HL-60/S4 treated with phorbol 12-myristate 13-acetate at 8.2 ng/mL for 4 days and 3 days (cell line): ENCODE data around the gene CAMTA1.

Source experiments
- in situ Hi-C: fragments of 300-500 bp; cut with MboI; formaldehyde crosslinking; loops from 2 replicates; pipeline ENCODE4 v1.15.0; 2022; ENCODE audit warnings: low sequenced_read_pairs

Gene CAMTA1

DNA sequence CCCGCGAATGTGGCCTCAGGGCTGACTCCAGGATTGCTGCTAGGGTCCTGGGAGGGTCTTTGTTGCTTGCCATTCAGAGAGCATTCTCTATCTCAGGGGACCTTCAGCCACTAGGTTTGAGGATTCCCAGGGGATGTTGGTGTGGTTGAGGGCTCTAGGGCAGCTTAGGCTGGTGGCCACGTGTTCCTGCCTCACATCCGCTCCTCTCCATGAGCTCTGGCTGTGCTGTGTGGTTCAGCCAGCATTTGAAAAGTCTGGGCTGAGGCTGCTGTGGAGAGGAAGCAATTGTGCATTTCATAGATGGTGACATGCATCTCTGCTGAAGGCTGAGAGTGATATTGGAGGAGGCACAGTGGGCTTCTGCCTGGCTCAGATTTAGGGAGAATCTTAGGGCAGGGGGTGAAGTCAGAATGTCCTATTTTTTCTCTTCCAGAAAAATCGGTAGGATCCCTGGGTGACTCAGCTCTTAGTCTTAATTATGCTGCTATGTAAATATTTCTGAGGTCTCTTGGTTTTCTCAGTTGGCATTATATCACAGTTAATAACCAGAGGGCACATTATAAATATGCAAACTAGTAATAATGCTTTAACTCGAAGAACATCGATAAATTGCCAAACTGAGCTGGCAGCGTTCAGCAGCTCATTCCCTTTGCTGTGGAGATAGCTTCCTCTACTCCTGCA, 182.3 kb downstream of the CAMTA1 start:
- in situ Hi-C loops = no loop called here

DNA sequence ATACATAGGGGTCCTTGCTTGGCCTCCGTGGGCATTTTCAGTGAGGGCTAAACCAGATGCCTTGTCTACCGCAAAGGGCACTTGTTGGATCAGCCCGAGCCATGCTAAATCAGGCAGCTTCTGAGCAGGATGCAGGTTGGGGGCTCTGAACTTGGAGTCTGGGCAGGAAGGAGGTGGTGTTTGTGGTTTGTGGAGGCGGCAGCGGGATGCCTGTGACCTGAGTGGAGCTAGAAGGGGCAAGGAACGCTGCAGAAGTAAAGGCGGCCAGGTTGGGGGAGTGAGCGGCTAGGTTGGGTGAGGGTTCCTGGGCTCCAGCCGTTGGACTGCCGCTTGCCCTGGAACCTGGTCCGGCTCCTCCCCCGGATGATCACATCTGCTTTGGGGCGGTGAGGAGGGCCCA, 183.9 kb downstream of the CAMTA1 start:
- in situ Hi-C loops = no loop called here

DNA sequence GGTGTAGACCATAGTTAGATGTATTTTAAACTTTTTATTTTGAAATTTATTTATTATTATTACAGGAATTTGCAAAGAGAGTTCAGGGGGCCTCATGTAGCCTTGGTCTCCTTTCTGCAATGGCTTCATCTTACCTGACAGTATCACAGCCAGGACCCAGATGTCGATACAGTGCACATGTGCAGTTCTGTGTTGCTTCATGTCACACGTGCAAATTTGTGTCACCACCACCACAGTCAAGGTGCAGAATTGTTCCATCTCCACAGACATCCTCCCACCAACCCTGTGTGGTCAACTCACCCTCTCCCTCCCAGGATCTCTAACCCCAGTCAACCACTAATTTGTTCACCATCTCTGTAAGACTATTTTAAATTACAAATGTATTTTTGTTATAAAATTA, 184.5 kb downstream of the CAMTA1 start:
- in situ Hi-C loops = no loop called here

DNA sequence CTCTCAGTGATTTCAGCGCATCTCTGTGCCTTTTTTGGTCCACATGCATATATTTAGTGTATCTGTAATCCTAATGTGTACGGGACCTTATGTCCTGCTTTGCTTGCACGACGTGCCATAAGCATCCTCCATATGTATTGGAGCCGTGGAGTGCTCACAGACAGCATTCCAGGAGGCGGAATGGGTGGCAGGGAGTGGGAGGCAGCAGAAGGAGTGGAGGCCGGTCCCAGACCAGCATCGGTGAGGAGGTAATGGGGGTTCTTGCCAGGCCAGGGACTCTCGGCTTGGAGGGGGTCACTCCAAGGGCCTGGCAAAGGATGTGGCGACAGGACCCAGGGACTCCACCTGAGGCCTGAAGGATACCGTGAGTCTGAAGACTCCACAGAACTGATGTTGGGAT, 185.0 kb downstream of the CAMTA1 start:
- in situ Hi-C loops = no loop called here

DNA sequence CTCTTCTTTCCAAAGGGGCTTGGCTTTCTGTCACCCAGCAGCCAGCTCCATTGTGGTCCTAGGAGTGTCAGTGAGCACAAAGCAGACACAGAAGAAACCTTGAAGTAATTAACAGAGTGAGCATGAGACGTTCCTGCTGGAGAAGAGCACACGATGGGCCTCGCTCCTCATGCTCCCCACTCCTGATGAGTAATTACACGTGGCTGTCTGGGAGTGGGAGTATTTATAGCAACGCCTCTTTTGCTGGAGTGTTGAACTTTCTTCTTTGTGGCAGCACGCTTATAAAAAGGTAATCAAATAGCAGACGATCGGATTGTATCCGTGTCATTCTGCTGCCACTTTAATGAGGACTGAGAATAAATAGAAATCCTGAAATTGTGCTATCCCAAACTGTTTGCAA, 185.8 kb downstream of the CAMTA1 start:
- in situ Hi-C loops = no loop called here

DNA sequence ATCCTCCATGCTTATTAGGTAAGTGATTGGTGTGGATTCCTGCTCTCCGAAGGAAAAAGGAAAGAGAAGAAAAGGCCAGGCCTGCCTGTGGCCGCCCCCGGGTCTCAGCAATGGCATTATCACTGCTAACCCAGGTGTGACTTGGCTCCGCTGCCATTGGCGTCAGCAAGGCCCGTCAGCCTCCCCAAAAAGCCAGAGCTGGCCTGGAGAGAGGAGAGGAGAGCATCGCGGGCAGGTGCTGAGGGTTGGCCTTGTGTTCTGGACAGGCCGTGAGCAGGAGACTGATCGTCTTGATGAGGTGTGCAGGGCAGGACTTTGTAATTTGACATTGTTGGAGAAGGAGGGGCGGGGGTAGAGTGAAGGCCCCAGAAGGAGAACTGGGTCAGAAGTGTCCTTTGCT, 186.4 kb downstream of the CAMTA1 start:
- in situ Hi-C loops = no loop called here

DNA sequence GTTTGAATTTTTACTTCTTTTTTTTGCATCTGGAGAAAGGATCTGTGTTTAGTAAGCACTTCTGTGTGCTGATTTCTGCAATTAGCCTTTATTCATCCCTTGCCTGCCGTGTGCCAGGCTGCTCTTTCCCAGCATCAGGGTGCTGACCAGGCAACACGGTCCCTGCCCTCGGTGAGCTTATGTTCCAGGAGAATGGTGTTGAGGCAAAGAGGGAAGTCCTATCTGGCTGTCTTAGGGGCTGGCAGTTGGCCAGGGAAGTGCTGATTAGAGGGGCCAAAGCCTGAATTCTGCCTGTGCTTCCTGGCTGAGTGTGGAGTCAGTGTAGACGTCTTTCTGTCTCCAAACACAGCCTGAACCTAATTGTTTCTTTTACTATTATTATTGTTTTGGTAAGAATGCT, 187.1 kb downstream of the CAMTA1 start:
- in situ Hi-C loops = no loop called here

DNA sequence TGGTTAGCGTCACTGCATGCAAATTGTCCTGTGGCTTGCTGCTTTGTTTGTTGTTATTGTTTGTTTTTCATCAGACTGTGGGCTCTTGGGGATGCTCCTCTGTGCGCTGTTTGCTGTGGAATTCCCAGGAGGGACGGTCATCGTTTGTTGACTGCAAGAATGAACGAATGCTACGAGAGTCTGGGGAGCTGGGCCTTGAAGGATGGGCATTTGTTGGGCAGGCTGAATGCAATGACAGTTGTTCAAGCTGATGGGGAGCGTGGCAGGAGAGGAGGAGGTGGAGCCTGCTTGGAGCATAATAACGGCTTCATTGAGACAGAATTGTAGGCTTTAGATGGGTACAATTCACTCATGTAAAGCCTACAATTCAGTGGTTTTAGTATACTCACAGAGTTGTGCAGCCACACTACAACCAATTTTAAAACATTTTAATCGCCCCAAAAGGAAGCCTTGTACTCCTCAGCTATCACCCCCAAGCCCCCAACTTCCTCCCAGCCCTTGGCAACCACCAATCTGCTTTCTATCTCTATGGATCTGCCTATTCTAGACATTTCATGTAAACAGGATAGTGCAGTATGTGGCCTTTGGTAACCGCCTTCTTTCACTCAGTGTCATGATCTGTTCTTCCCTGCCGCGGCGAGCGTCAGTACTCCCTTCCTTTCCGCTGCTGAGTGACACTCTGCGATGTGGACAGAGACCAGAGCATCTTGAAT, 190.2 kb downstream of the CAMTA1 start:
- in situ Hi-C loops = no loop called here

DNA sequence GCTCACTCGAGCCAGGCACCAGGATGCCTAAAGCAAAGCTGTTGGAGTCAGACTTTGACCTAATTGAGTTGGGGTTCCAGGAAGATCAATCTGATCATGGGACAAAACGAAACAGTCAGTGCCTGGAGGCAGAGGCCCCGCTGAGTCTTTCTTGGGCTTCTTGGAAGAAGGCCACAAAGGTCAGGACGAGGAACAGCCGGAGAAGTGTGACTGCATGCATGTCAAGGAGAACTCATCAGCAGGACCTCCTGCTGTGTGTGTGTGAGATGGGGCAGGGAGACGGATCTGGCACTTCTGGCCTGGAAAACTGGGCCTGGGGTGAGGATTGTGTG, 190.8 kb downstream of the CAMTA1 start:
- in situ Hi-C loops = no loop called here

DNA sequence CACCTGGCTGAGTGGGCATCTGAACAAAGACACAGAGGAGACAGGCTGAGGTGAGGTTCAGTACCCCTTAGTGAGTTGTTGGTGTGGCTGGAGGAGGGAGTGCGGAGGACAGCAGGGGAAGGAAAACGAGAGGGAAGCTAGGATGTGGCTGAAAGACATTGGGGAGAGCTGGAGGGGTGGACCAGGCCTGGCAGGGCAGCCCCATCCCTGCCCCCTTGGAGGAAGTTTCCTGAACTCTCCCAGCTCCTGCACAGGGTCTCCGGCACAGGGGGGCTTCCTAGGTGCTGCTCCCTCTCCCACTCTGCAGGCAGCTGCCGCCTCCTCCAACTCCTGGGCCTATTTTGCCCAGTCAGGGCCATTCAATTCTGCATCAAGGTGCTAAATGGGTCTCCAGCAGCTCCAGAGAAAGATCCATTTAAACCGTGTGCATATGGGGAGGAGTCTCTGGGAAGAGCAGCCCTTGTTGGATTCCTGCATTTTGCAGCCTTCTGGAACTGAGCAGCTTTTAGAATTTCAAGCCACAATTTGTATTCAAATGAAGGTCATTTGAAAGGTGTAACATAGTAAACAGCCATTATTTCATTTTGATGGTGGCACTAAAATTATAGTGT, 193.9 kb downstream of the CAMTA1 start:
- in situ Hi-C loops = no loop called here

DNA sequence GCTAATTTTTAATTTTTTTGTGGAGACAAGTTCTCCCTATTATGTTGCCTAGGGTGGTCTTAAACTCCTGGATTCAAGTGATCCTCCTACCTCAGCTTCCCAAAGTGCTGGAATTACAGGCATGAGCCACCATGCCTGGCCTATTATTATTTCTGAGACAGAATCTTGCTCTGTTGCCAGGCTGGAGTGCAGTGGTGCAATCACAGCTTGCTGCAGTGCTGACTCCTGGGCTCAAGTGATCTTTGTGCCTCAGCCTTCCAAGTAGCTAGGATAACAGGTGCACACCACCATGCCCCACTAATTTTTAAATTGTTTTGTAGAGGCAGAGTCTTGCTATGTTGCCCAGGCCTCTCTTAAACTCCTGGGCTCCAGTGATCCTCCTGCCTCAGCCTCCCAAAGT, 196.3 kb downstream of the CAMTA1 start:
- in situ Hi-C loops = no loop called here

DNA sequence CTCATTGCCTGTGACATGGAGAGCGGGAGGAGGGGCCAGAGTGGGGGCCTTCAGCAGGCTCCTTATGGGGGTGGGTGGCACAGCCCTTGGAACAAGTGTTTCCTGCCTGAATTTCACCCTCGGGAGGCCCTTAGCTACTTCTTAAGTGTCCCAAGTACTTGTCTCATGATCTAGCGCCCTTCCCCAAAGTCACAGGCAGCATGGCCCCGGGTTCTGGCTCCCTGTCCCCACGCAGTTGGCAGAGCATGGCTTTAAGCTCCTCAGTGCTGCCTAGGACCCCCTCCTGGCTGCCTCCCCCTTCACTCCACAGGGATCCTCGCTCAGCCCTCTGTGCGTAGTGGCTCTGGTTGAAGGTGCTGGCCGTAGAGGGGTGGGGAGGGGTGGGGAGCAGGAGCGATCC, 197.2 kb downstream of the CAMTA1 start:
- in situ Hi-C loops = no loop called here

DNA sequence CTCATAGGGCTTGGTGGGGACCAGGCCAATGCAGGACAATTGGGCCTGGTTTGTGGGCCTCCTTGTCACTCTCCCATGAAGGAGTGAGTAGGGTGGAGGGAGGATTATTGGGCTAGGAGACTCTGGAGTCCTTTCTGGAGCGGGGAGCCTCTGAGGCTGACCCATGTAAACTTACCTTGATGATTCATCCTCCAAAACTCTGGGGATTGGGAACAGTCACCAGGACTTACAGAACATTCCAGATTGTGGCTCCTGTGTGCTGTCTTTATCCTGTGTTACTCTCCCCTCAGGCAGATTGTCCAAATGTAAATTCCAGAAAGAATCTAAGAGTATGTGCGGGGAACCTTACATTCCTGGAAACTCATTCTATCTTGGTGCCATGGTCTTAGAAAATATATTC, 197.6 kb downstream of the CAMTA1 start:
- in situ Hi-C loops = no loop called here

DNA sequence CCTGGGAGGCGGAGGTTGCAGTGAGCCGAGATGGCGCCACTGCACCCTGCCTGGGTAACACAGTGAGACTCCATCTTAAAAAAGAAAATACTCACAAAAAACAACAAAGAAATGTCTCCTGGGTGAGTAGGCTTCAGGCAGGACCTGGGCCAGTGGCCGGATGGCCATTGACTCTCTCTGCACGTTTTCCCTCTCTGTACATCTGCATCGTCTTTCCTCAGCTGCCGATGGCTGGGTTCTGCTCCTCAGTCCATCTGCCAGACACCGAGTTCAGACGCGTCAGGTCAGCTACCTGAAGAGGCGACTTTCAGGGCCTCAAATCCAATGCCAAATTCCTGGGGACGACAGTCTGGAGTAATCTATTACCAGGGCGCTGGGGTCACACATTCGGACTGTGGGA, 199.3 kb downstream of the CAMTA1 start:
- in situ Hi-C loops = no loop called here

DNA sequence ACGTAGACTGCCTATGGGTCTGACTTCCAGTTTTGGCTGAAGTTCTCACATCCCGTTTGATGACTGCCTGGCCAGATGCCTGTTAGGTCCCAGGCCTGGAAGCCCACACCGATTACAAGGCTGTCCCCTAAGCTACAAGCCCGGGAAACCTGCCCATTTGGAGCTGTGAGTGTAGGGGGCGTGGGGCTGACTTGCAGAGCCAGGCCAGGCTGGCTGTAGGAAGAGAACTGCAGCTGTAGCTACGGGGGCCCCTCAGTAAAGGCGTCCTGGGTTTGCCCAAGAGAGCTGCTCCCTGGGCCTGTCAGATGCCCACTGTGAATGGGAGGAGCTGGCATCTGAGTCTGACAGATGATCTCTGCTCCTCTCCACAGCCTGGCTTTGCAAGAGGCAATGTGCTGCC, 199.7 kb downstream of the CAMTA1 start:
- in situ Hi-C loops = no loop called here

DNA sequence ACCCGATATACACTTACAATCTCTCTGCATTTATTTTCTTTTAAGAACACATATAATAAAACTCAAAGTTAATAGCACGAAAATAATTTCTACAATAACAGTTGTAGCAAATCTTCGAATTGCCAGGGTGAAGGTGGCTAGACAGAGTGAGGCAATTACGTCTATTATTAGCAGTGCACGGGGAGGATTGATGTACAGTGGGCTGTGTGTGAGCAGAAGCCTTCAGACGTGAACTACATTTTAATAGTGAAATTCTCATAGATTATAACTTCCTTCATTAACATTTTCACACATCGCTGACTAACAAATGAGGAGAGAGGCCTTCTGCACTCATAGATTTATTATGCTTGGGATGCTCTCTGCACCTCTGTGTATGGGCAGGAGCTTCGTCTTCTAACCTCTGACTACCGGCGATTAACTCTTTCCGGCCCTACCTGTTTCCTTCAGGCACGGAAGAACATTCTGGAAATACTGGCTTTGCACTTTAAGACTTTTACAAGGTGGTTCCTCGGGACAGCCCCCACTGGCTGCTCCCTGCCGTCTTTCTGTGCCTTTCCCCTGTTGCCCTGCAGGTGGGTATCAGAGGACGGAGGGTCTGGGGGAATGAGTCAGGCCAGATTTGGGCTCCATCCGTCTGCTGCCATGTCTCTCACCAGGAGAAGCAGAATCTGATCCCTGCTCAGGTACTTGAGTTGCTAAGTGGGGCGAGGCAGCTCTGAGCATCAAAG, 200.5 kb downstream of the CAMTA1 start:
- in situ Hi-C loops = no loop called here

DNA sequence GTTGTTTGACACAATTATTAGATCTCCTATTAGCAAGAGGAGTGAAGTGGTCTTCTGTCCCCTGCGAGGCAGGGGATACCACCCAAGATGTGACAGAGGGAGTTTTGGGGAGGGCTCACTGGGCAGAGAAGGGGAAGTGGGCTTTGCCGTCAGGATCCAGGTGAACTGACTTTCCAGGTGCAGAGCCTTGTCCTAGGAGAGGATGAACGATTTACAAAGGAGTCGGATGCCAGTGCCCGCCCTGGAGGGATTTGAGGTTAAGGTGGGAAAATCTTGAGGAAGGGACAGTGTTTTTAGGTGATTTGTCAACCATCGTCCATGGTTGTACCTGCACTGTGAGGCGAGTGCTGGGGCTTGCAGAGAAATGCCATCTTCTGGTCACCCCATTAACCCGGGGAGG, 201.0 kb downstream of the CAMTA1 start:
- in situ Hi-C loops = no loop called here

DNA sequence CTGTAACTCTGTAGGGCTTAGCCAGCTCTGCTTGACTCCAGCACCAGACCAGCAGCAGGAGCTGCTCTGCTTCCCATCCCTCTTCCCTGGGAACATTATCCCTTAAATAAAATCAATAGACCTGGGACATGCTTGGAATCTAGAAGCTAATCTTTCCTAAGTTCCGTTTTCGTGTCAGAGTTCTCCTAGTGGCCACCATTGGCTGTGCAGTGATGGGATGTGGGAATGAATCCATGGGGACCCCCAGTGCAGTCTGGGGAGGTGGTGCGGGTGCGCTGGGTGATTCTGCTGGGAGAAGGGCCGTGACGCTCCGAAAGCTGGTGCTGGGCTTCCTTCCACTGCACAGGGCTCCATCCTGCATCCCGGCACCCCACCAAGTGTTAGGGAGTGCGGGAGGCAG, 202.7 kb downstream of the CAMTA1 start:
- in situ Hi-C loops = no loop called here

DNA sequence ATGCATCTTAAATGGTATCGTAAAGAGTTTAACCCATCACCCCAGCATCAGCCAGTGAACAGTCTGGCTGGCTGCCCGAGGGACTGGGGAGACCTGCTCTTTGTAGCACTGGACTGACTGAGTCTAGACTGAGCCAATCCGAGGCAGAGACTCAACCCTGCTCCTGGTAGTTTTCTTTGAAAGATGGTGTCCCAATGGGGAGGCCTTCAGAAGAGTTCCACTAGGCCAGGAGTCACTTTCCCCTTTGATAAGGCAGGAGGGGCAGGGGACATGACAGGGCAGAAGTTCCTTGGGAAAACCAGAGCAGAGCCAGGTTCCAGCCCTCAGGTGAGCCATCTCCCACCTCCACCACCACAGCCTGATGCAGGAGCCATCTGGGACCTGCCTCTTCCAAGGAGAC, 203.5 kb downstream of the CAMTA1 start:
- in situ Hi-C loops = no loop called here

DNA sequence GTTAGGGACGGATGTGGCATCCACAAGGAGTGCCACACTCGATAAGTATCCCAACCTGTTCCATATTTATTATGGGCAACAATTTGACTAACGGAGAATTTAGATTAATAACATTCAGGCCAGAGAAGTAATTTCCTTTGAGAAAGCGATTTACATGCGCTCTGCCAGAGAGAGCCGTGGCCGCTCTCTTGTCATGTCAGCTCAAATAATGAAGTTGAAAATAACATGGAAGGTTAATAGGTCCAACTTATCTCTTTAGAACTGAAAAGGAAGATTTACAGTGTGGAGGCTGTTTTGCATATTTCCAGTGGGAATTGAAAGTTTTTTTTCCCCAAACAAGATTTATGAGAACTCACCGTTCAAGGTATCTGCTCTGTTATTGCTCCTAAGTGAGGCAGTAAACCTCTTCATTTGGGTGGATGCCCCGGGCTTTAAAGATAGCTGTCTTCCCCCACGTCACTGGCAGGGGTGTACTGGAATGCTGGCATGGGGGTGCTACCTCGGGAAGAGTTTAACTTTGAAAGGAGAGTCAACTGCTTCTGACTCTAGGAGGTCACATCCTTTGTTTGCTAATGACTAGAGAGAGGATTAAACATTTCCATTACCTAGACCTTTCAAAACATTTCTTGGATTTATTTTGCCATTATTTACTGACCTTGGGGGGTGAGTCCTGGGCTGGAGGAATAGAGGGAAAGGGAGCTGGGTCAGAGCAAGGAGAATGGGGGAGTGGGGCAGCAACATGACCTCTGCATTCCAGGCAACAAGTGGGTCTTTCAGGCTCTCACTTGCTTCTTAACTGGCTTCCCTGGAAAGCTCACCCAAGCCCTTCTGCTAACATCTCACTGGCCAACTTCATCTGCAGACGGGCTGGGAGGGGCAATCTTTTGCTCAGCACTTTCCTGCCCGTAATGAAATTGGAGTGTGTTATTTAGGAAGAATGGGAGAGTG, 204.2 kb downstream of the CAMTA1 start:
- in situ Hi-C loops = no loop called here

DNA sequence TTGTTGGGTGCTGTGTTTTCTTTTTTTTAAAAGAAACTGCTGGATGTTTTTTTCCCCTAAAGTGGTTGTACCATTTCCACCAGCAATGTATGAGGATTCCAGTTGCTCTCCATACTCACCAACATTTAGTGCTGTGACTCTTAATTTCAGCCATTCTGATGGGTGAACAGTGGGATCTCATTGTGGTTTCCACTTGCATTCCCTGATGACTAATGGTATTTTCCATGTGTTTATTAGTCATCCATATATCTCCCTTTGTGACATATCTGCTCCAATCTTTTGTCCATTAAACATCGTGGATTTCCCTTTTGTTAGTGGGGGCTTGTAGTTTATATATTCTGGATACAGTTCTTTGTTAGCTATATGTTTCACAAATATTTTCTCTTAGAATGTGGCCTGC, 206.0 kb downstream of the CAMTA1 start:
- in situ Hi-C loops = no loop called here
